Astrocyte of the spinal cord (primary cell): ENCODE measurements around the gene FNDC3B.

Experiments used
- DNase-seq: peaks from one replicate; pipeline ENCODE4 v3.0.0; 2011; ENCODE audit warnings: low read depth, low spot score
- H3K4me3 ChIP-seq: 2 replicates; pipeline ENCODE4 v1.5.1; 2011; ENCODE audit warnings: low read depth, mild to moderate bottlenecking, low read length, moderate library complexity
- CTCF ChIP-seq: IDR thresholded peaks from 2 replicates; pipeline ENCODE4 v1.5.1; 2012; ENCODE audit warnings: low read depth, mild to moderate bottlenecking, low read length, inconsistent platforms
- in situ Hi-C: cut with HindIII; loops from 2 replicates; pipeline ENCODE4 v1.10.0; 2017; ENCODE audit warnings: low sequenced_read_pairs

FNDC3B gene

GRCh38 chr3:172052405-172052804 lies 13.0 kb downstream of the FNDC3B start:
- in situ Hi-C loops = no loop called here
- no peak for DNase-seq
- no peak overlapping the region for H3K4me3 ChIP-seq

GRCh38 chr3:172054115-172054764 lies 14.9 kb downstream of the FNDC3B start:
- in situ Hi-C loops = no loop called here
- H3K4me3 ChIP-seq = no peak overlapping the region
- no peak for DNase-seq
- TF ChIP-seq CTCF = no peak

More at GRCh38 chr3:172052405-172052804, 13.0 kb downstream of the FNDC3B start:
- no peak for TF ChIP-seq CTCF

GRCh38 chr3:172056416-172056815 lies 17.0 kb downstream of the FNDC3B start:
- no peak for DNase-seq
- no peak for TF ChIP-seq CTCF
- in situ Hi-C loops = no loop called here
- H3K4me3 ChIP-seq = no peak overlapping the region

GRCh38 chr3:172057059-172057458 lies 17.7 kb downstream of the FNDC3B start:
- DNase-seq = no peak
- in situ Hi-C loops = no loop called here
- H3K4me3 ChIP-seq = no peak overlapping the region
- TF ChIP-seq CTCF = no peak

- no peak for TF ChIP-seq CTCF
- no peak overlapping the region for H3K4me3 ChIP-seq
- in situ Hi-C loops = no loop called here
- no peak for DNase-seq
Observed at GRCh38 chr3:172057624-172058327, 18.4 kb downstream of the FNDC3B start.

- in situ Hi-C loops = no loop called here
- TF ChIP-seq CTCF = no peak
Observed at GRCh38 chr3:172059532-172059931, 20.2 kb downstream of the FNDC3B start.

More at GRCh38 chr3:172059532-172059931, 20.2 kb downstream of the FNDC3B start:
- H3K4me3 ChIP-seq = no peak overlapping the region
- DNase-seq = no peak
